Right cardiac atrium (tissue), 5 donors: Measurements from ENCODE around the gene B4GALNT4. TPM values are rescaled to one million over a fixed set of nuclear protein-coding genes. Genes with fewer than 3 reads are reported as not detected.
"Not testable (repeated sequence)": the region's sequence is repeated elsewhere in the genome, so short reads cannot be mapped to it uniquely, and the experiment has no call there.

ENCODE experiments used
- ATAC-seq, 2 donors: fragments of 200-7000 bp; cut with Tn5 transposase; one replicate each; pipeline versions ENCODE4 v1.8.0 to v1.9.1; 2020; ENCODE audit warnings: moderate library complexity in 2 of 2, mild to moderate bottlenecking in 1 of 2
- DNase-seq, 3 donors: peaks; one replicate each; pipeline ENCODE4 v3.0.0-alpha.2; 2020
- H3K27ac ChIP-seq: one replicate; pipeline ENCODE4 v1.5.1; 2013; ENCODE audit warnings: mild to moderate bottlenecking, low read length, control low read depth, moderate library complexity
- H3K27me3 ChIP-seq: one replicate; pipeline ENCODE4 v1.6.1; 2013; ENCODE audit not compliant: control insufficient read depth, insufficient read depth
- H3K4me1 ChIP-seq: one replicate; pipeline ENCODE4 v1.6.1; 2013; ENCODE audit warnings: low read length; ENCODE audit not compliant: control insufficient read depth, insufficient read depth
- H3K4me3 ChIP-seq: one replicate; pipeline ENCODE4 v1.5.1; 2013; ENCODE audit warnings: low read length, control low read depth
- H3K9me3 ChIP-seq: one replicate; pipeline ENCODE4 v1.6.1; 2013; ENCODE audit warnings: low read length; ENCODE audit not compliant: control insufficient read depth
- WGBS: extraction: QIAGEN DNeasy Blood & Tissue Kit; methylation state at CpG from one replicate; pipeline ENCODE4 v1.1.7; 2013; 5-methylcytosine and 5-hydroxymethylcytosine counted together
- intact Hi-C, 4 donors: fragments of 100-400 bp; cut with DNase I; formaldehyde crosslinking; loops; one replicate each; pipeline versions ENCODE4 v1.11.0 to v1.14.0; 2022 to 2023
- polyA plus RNA-seq: library from polyadenylated mRNA; stranded (reverse); fragments of 200-250 nt; gene quantifications from one replicate; pipeline ENCODE4 v1.2.3, GENCODE V29; 2013
- total RNA-seq, 4 donors: library from RNA; stranded (reverse); fragmentation: NEBNext Ultra II Directional; extraction: Animal tissue kit (Norgen Biotek cat#: 25700); gene quantifications; one replicate each; pipeline ENCODE4 v1.2.1, GENCODE V29; 2021
- donor health status: healthy with polysubstance abuse.
- donor health status: DM: no; HTN: yes; CAD: no.
- donor health status: DM: no; HTN: no; CAD: no.
- donor health status: DM: no; HTN: yes; CAD: no; lungs with severe emphysema.
- donor health status: DM: yes; HTN: yes; CAD: no.

Gene B4GALNT4
- total and polyA plus RNA-seq, 5 donors, result 1.0 to 2.5 (median 1.4) TPM

- intact Hi-C loops, result loop anchor here in 1 of 4 donors (10.0 kb wide), 1 partner anchor 863 kb away; no protein-coding TSS in a partner anchor
- ATAC-seq (no peak), DNase-seq (peak in 2 of 3 donors; percentile 5 to 23)
- 62% methylated on average over 10 of the region's 10 CpGs for WGBS
- no peaks in the 10 kb centered on the region for H3K9me3 ChIP-seq
- no peak overlapping the region for H3K4me3 ChIP-seq
- no peaks in the 10 kb centered on the region for H3K27me3 ChIP-seq
- no peaks in the 10 kb centered on the region for H3K4me1 ChIP-seq
- H3K27ac ChIP-seq, result no peak overlapping the region
Observed at GRCh38 chr11:422249-422656, 53.0 kb downstream of the B4GALNT4 start.

GRCh38 chr11:424232-424631 lies 54.9 kb downstream of the B4GALNT4 start:
- DNase-seq (no peak), ATAC-seq (no peak)
- WGBS, result 88% methylated on average over 4 of the region's 4 CpGs
- Histone ChIP-seq H3K4me1 (no peaks in the 10 kb centered on the region), H3K27ac (no peak overlapping the region), H3K27me3 (no peaks in the 10 kb centered on the region), H3K4me3 (no peak overlapping the region), H3K9me3 (no peaks in the 10 kb centered on the region)
- intact Hi-C loops, result loop anchor here in 1 of 4 donors (10.0 kb wide), 1 partner anchor 861 kb away; no protein-coding TSS in a partner anchor

GRCh38 chr11:424766-425165 lies 55.5 kb downstream of the B4GALNT4 start:
- not testable (repeated sequence) for ATAC-seq, H3K4me3 ChIP-seq, H3K9me3 ChIP-seq, H3K27me3 ChIP-seq, H3K4me1 ChIP-seq, H3K27ac ChIP-seq
- 37% methylated on average over 34 of the region's 45 CpGs for WGBS
- intact Hi-C loops, result loop anchor here in 1 of 4 donors (10.0 kb wide), 1 partner anchor 860 kb away; no protein-coding TSS in a partner anchor
- peak in 1 of 3 donors; percentile 19 for DNase-seq

- WGBS, result 65% methylated on average over 4 of the region's 4 CpGs
- ATAC-seq (no peak), DNase-seq (no peak)
- H3K4me1 ChIP-seq, result no peaks in the 10 kb centered on the region
- H3K27me3 ChIP-seq, result no peaks in the 10 kb centered on the region
- intact Hi-C loops, result loop anchor here in 1 of 4 donors (10.0 kb wide), 1 partner anchor 860 kb away; no protein-coding TSS in a partner anchor
- no peak overlapping the region for H3K4me3 ChIP-seq
- H3K27ac ChIP-seq, result no peak overlapping the region
- H3K9me3 ChIP-seq, result no peaks in the 10 kb centered on the region
Observed at GRCh38 chr11:425301-425700, 56.0 kb downstream of the B4GALNT4 start.

GRCh38 chr11:426851-427250 lies 57.6 kb downstream of the B4GALNT4 start:
- no peaks in the 10 kb centered on the region for H3K27me3 ChIP-seq
- no peaks in the 10 kb centered on the region for H3K4me1 ChIP-seq
- no peak for ATAC-seq
- 84% methylated on average over 8 of the region's 8 CpGs for WGBS
- intact Hi-C loops, result loop anchor here in 1 of 4 donors (10.0 kb wide), 1 partner anchor 858 kb away; no protein-coding TSS in a partner anchor
- DNase-seq, result peak in 1 of 3 donors; percentile 27
- no peaks in the 10 kb centered on the region for H3K9me3 ChIP-seq
- H3K4me3 ChIP-seq, result no peak overlapping the region
- H3K27ac ChIP-seq, result no peak overlapping the region

- intact Hi-C loops, result loop anchor here in 1 of 4 donors (10.0 kb wide), 1 partner anchor 857 kb away; no protein-coding TSS in a partner anchor
- ATAC-seq, result peak in 1 of 2 donors; percentile 34
- no peaks in the 10 kb centered on the region for H3K4me1 ChIP-seq
- H3K27ac ChIP-seq, result no peak overlapping the region
- 92% methylated on average over 24 of the region's 24 CpGs for WGBS
- H3K9me3 ChIP-seq, result no peaks in the 10 kb centered on the region
- no peaks in the 10 kb centered on the region for H3K27me3 ChIP-seq
- DNase-seq, result peak in 2 of 3 donors; percentile 40 to 53
- H3K4me3 ChIP-seq, result no peak overlapping the region
Observed at GRCh38 chr11:428295-428694, 59.0 kb downstream of the B4GALNT4 start.

- ATAC-seq (no peak), DNase-seq (peak in 2 of 3 donors; percentile 42 to 61)
- Histone ChIP-seq H3K9me3 (no peaks in the 10 kb centered on the region), H3K27ac (no peak overlapping the region), H3K27me3 (no peaks in the 10 kb centered on the region), H3K4me3 (no peak overlapping the region), H3K4me1 (no peaks in the 10 kb centered on the region)
- intact Hi-C loops, result loop anchor here in 1 of 4 donors (10.0 kb wide), 1 partner anchor 855 kb away; no protein-coding TSS in a partner anchor
- 88% methylated on average over 27 of the region's 27 CpGs for WGBS
Observed at GRCh38 chr11:429391-429790, 60.1 kb downstream of the B4GALNT4 start.

GRCh38 chr11:429931-430456 lies 60.7 kb downstream of the B4GALNT4 start:
- no peaks in the 10 kb centered on the region for H3K4me1 ChIP-seq
- peak in 2 of 3 donors; percentile 36 to 43 for DNase-seq
- WGBS, result 51% methylated on average over 25 of the region's 25 CpGs

More at GRCh38 chr11:429931-430456, 60.7 kb downstream of the B4GALNT4 start:
- no peaks in the 10 kb centered on the region for H3K9me3 ChIP-seq
- ATAC-seq, result no peak
- H3K4me3 ChIP-seq, result no peak overlapping the region
- H3K27me3 ChIP-seq, result no peaks in the 10 kb centered on the region
- H3K27ac ChIP-seq, result no peak overlapping the region
- intact Hi-C loops, result loop anchor here in 1 of 4 donors (10.0 kb wide), 1 partner anchor 855 kb away; no protein-coding TSS in a partner anchor

Other genes starting within 250 kb of the B4GALNT4 start
- not detected for gene SCGB1C1, start 176.4 kb upstream of the B4GALNT4 start, total RNA-seq
- not detected for gene SCGB1C1, start 176.4 kb upstream of the B4GALNT4 start, polyA plus RNA-seq
- 10 to 100 TPM; 27.1 to 39.9 (median 35.5) TPM for gene BET1L, start 162.1 kb upstream of the B4GALNT4 start, total RNA-seq
- gene BET1L, start 162.1 kb upstream of the B4GALNT4 start, polyA plus RNA-seq, result 20.9 TPM
- gene RIC8A, start 161.8 kb upstream of the B4GALNT4 start, total RNA-seq, result 10 to 100 TPM; 52.4 to 80.6 (median 58.5) TPM
- gene RIC8A, start 161.8 kb upstream of the B4GALNT4 start, polyA plus RNA-seq, result 42.4 TPM
- gene SIRT3, start 133.2 kb upstream of the B4GALNT4 start, total RNA-seq, result 10 to 100 TPM; 18.5 to 32.5 (median 27.1) TPM
- gene SIRT3, start 133.2 kb upstream of the B4GALNT4 start, polyA plus RNA-seq, result 23.9 TPM
- gene PSMD13, start 132.5 kb upstream of the B4GALNT4 start, total RNA-seq, result 10 to 100 TPM; 76.8 to 92.9 (median 85.9) TPM
- gene PSMD13, start 132.5 kb upstream of the B4GALNT4 start, polyA plus RNA-seq, result 106 TPM
- under 1 TPM in 2 of 4 donors, not detected in 2; 0.11 to 0.24 TPM for gene NLRP6, start 91.1 kb upstream of the B4GALNT4 start, total RNA-seq
- 0.02 TPM for gene NLRP6, start 91.1 kb upstream of the B4GALNT4 start, polyA plus RNA-seq
- gene PGGHG, start 80.4 kb upstream of the B4GALNT4 start, total RNA-seq, result 10 to 100 TPM in 3 of 4 donors, 1 to 10 TPM in 1; 9.9 to 15.8 (median 11.9) TPM
- gene PGGHG, start 80.4 kb upstream of the B4GALNT4 start, polyA plus RNA-seq, result 18.7 TPM
- not detected for gene IFITM5, start 70.0 kb upstream of the B4GALNT4 start, total RNA-seq
- gene IFITM5, start 70.0 kb upstream of the B4GALNT4 start, polyA plus RNA-seq, result not detected
- 100 to 1,000 TPM; 180 to 290 (median 240) TPM for gene IFITM2, start 61.7 kb upstream of the B4GALNT4 start, total RNA-seq
- gene IFITM2, start 61.7 kb upstream of the B4GALNT4 start, polyA plus RNA-seq, result 393 TPM
- gene IFITM1, start 55.5 kb upstream of the B4GALNT4 start, total RNA-seq, result 100 to 1,000 TPM in 3 of 4 donors, 10 to 100 TPM in 1; 85.0 to 169 (median 116) TPM
- gene IFITM1, start 55.5 kb upstream of the B4GALNT4 start, polyA plus RNA-seq, result 235 TPM
- gene IFITM3, start 48.6 kb upstream of the B4GALNT4 start, total RNA-seq, result 100 to 1,000 TPM; 263 to 569 (median 519) TPM
- 749 TPM for gene IFITM3, start 48.6 kb upstream of the B4GALNT4 start, polyA plus RNA-seq
- under 1 TPM; 0.26 to 0.88 (median 0.63) TPM for gene PKP3, start 24.7 kb downstream of the B4GALNT4 start, total RNA-seq
- gene PKP3, start 24.7 kb downstream of the B4GALNT4 start, polyA plus RNA-seq, result 0.36 TPM
- gene SIGIRR, start 45.5 kb downstream of the B4GALNT4 start, total RNA-seq, result 10 to 100 TPM; 28.6 to 42.4 (median 35.1) TPM
- 61.8 TPM for gene SIGIRR, start 45.5 kb downstream of the B4GALNT4 start, polyA plus RNA-seq
- gene ANO9, start 72.5 kb downstream of the B4GALNT4 start, total RNA-seq, result under 1 TPM; 0.14 to 0.46 (median 0.20) TPM
- gene ANO9, start 72.5 kb downstream of the B4GALNT4 start, polyA plus RNA-seq, result 0.20 TPM
- gene PTDSS2, start 80.8 kb downstream of the B4GALNT4 start, total RNA-seq, result 10 to 100 TPM; 30.2 to 33.3 (median 30.9) TPM
- gene PTDSS2, start 80.8 kb downstream of the B4GALNT4 start, polyA plus RNA-seq, result 30.7 TPM
- 100 to 1,000 TPM; 188 to 203 (median 195) TPM for gene RNH1, start 137.7 kb downstream of the B4GALNT4 start, total RNA-seq
- gene RNH1, start 137.7 kb downstream of the B4GALNT4 start, polyA plus RNA-seq, result 162 TPM
- gene HRAS, start 166.1 kb downstream of the B4GALNT4 start, total RNA-seq, result 10 to 100 TPM; 45.7 to 60.4 (median 49.3) TPM
- gene HRAS, start 166.1 kb downstream of the B4GALNT4 start, polyA plus RNA-seq, result 64.4 TPM
- gene LRRC56, start 168.0 kb downstream of the B4GALNT4 start, total RNA-seq, result under 1 TPM; 0.36 to 0.59 (median 0.43) TPM
- gene LRRC56, start 168.0 kb downstream of the B4GALNT4 start, polyA plus RNA-seq, result 0.48 TPM
- 1 to 10 TPM in 2 of 4 donors, under 1 TPM in 2; 0.65 to 1.4 (median 0.83) TPM for gene LMNTD2, start 191.2 kb downstream of the B4GALNT4 start, total RNA-seq
- 0.50 TPM for gene LMNTD2, start 191.2 kb downstream of the B4GALNT4 start, polyA plus RNA-seq
- gene RASSF7, start 191.5 kb downstream of the B4GALNT4 start, total RNA-seq, result 1 to 10 TPM; 2.5 to 6.3 (median 3.5) TPM
- gene RASSF7, start 191.5 kb downstream of the B4GALNT4 start, polyA plus RNA-seq, result 5.3 TPM
- 10 to 100 TPM; 18.2 to 20.8 (median 20.1) TPM for gene PHRF1, start 207.0 kb downstream of the B4GALNT4 start, total RNA-seq
- 17.0 TPM for gene PHRF1, start 207.0 kb downstream of the B4GALNT4 start, polyA plus RNA-seq
- gene IRF7, start 246.5 kb downstream of the B4GALNT4 start, total RNA-seq, result 10 to 100 TPM in 3 of 4 donors, 1 to 10 TPM in 1; 9.4 to 19.2 (median 13.5) TPM
- gene IRF7, start 246.5 kb downstream of the B4GALNT4 start, polyA plus RNA-seq, result 14.8 TPM